Kidney (tissue), 14 donors: ENCODE data around the gene MRTFA. TPM values are rescaled to one million over a fixed set of nuclear protein-coding genes. Genes with fewer than 3 reads are reported as not detected.

Experiments used
- DNase-seq, 5 donors: peaks; one replicate each; pipeline ENCODE4 v3.0.0-alpha.2; 2013 to 2020
- FAIRE-seq: peaks from 2 replicates; lab custom pipeline; 2012; peaks lifted over from hg19 to GRCh38; lab: Jason Lieb, UNC
- H3K27ac ChIP-seq, 2 donors: one replicate each; pipeline ENCODE4 v1.7.0; 2013; ENCODE audit warnings: low read depth in 2 of 2, low read length in 2 of 2, inconsistent platforms in 1 of 2
- H3K27me3 ChIP-seq: one replicate; pipeline ENCODE4 v1.7.1; 2013; ENCODE audit warnings: low read length, inconsistent platforms; ENCODE audit not compliant: control insufficient read depth, insufficient read depth
- H3K36me3 ChIP-seq, 3 donors: one replicate each; pipeline versions ENCODE4 v1.7.0 to v1.7.1; 2013; ENCODE audit warnings: low read length in 3 of 3, control low read depth in 1 of 3, inconsistent platforms in 1 of 3; ENCODE audit not compliant: insufficient read depth in 3 of 3, control insufficient read depth in 2 of 3
- H3K4me1 ChIP-seq, 3 donors: one replicate each; pipeline versions ENCODE4 v1.7.0 to v1.7.1; 2013; ENCODE audit warnings: low read length in 3 of 3, inconsistent platforms in 1 of 3, low read depth in 1 of 3; ENCODE audit not compliant: control insufficient read depth in 2 of 3, insufficient read depth in 2 of 3
- H3K4me3 ChIP-seq, 3 donors: one replicate each; pipeline versions ENCODE4 v1.7.0 to v1.8.1; 2013; ENCODE audit warnings: low read length in 3 of 3, control low read depth in 1 of 3, inconsistent platforms in 1 of 3
- H3K9ac ChIP-seq, 3 donors: one replicate each; pipeline versions ENCODE4 v1.7.0 to v1.7.1; 2013; ENCODE audit warnings: low read length in 3 of 3, control low read depth in 1 of 3, inconsistent platforms in 1 of 3
- H3K9me3 ChIP-seq, 3 donors: one replicate each; pipeline versions ENCODE4 v1.7.0 to v1.7.1; 2013; ENCODE audit warnings: low read length in 3 of 3, control low read depth in 1 of 3, inconsistent platforms in 1 of 3; ENCODE audit not compliant: control insufficient read depth in 2 of 3, insufficient read depth in 1 of 3
- CTCF ChIP-seq: IDR thresholded peaks from 3 replicates; pipeline ENCODE4 v1.5.1; 2012; ENCODE audit warnings: mild to moderate bottlenecking, moderate library complexity, borderline replicate concordance; ENCODE audit not compliant: insufficient read depth; ENCODE audit errors: extremely low read depth
- intact Hi-C: fragments of 100-400 bp; cut with DNase I; formaldehyde crosslinking; loops from one replicate; pipeline ENCODE4 v1.11.1; 2022
- polyA plus RNA-seq: library from polyadenylated mRNA; stranded (reverse); fragments of 350-450 nt; fragmentation: Illumina TruSeq; extraction: RNeasy Lipid Tissue Mini Kit (QIAGEN cat#74804); gene quantifications from one replicate; pipeline ENCODE4 v1.2.3, GENCODE V29; 2014; ENCODE audit warnings: low read depth, low replicate concordance; ENCODE audit not compliant: insufficient read depth
- total RNA-seq: library from RNA; stranded (reverse); fragmentation: NEBNext Ultra II Directional; extraction: Animal tissue kit (Norgen Biotek cat#: 25700); gene quantifications from one replicate; pipeline ENCODE4 v1.2.1, GENCODE V29; 2021
- donor health status: control.
- donor health status: control.
- donor health status: control.
- donor health status: control.
- donor health status: control.
- donor health status: DM: yes; HTN: yes; CAD: no.
- donor health status: Normal renal cell carcinoma (clear cell type).

Gene MRTFA
- total and polyA plus RNA-seq, 2 donors from 2014 or later: 12.5 to 59.9 TPM

GRCh38 chr22:40526960-40527359, 109.6 kb downstream of the MRTFA start:
- Histone ChIP-seq H3K36me3 (no peaks in the 10 kb centered on the region), H3K9me3 (no peaks in the 10 kb centered on the region), H3K4me3 (no peak overlapping the region), H3K27ac (no peak overlapping the region), H3K4me1 (no peaks in the 10 kb centered on the region), H3K9ac (no peak overlapping the region), H3K27me3 (no peaks in the 10 kb centered on the region)
- FAIRE-seq (no peak), DNase-seq (no peak)
- intact Hi-C loops: no loop called here
- TF ChIP-seq CTCF: no peak

- Histone ChIP-seq H3K9ac (no peak overlapping the region), H3K27ac (no peak overlapping the region), H3K36me3 (no peaks in the 10 kb centered on the region), H3K27me3 (no peaks in the 10 kb centered on the region), H3K4me1 (no peaks in the 10 kb centered on the region), H3K4me3 (no peak overlapping the region), H3K9me3 (no peaks in the 10 kb centered on the region)
- intact Hi-C loops: no loop called here
- TF ChIP-seq CTCF: peak; percentile 58
- no peak for FAIRE-seq
- DNase-seq: peak in 2 of 5 donors; percentile 51 to 53
Observed at GRCh38 chr22:40525250-40525884, 111.2 kb downstream of the MRTFA start.

GRCh38 chr22:40524392-40525249, 111.9 kb downstream of the MRTFA start:
- no peaks in the 10 kb centered on the region for H3K9me3 ChIP-seq
- DNase-seq (no peak), FAIRE-seq (no peak)
- H3K36me3 ChIP-seq: no peaks in the 10 kb centered on the region
- intact Hi-C loops: no loop called here
- H3K4me1 ChIP-seq: no peaks in the 10 kb centered on the region
- no peak overlapping the region for H3K9ac ChIP-seq
- H3K27ac ChIP-seq: no peak overlapping the region
- TF ChIP-seq CTCF: peak; percentile 9
- no peak overlapping the region for H3K4me3 ChIP-seq
- no peaks in the 10 kb centered on the region for H3K27me3 ChIP-seq
